AG04450 (cell line): ENCODE data around the gene IRF5. TPM values are rescaled to one million over a fixed set of nuclear protein-coding genes. Genes with fewer than 3 reads are reported as not detected.

Source experiments
- CTCF ChIA-PET: fragments of 300-600, 350-600 bp; formaldehyde crosslinking; extraction: SDS; loops from one replicate; lab custom pipeline; 2022; ENCODE audit warnings: antibody characterized with exemption, inconsistent platforms; lab: Charles Lee
- POLR2A ChIA-PET: fragments of 350-600 bp; formaldehyde crosslinking; extraction: SDS; loops from one replicate; lab custom pipeline; 2021; ENCODE audit warnings: antibody characterized with exemption, inconsistent platforms; lab: Yijun Ruan, JAX
- DNase-seq: peaks from one replicate; pipeline ENCODE4 v3.0.0-alpha.2; 2011; ENCODE audit warnings: low read depth, low spot score
- H3K27ac ChIP-seq: one replicate; pipeline ENCODE4 v1.5.1; 2012; ENCODE audit warnings: low read depth, low read length, control low read depth
- H3K27me3 ChIP-seq: one replicate; pipeline ENCODE4 v1.6.0; 2012; ENCODE audit warnings: low read length; ENCODE audit not compliant: control insufficient read depth, insufficient read depth
- H3K4me3 ChIP-seq: 2 replicates; pipeline ENCODE4 v1.5.1; 2011; ENCODE audit warnings: mild to moderate bottlenecking, low read depth, low read length, control low read depth
- H3K9me3 ChIP-seq: 2 replicates; pipeline ENCODE4 v1.5.1; 2012; ENCODE audit warnings: low read length; ENCODE audit not compliant: control insufficient read depth, insufficient read depth
- CTCF ChIP-seq: IDR thresholded peaks from 2 replicates; pipeline ENCODE4 v1.5.1; 2011; ENCODE audit warnings: low read depth, low read length, control low read depth, inconsistent platforms
- polyA plus RNA-seq: library from polyadenylated mRNA; depleted of rRNA; stranded (reverse); fragments of >200 nt; gene quantifications from 2 replicates; pipeline ENCODE4 v1.2.3, GENCODE V29; 2011

IRF5 gene
- polyA plus RNA-seq, 1 experiment = 0.06 TPM

- no peak for TF ChIP-seq CTCF
- Histone ChIP-seq H3K9me3 (no peaks in the 10 kb centered on the region), H3K27me3 (no peaks in the 10 kb centered on the region), H3K4me3 (no peak overlapping the region), H3K27ac (no peak overlapping the region)
- POLR2A ChIA-PET = interaction anchor here (0.6 kb wide), 1 partner anchor 136 kb away, joined by 4 read pairs; no protein-coding TSS in a partner anchor
- DNase-seq = no peak
- CTCF ChIA-PET = interaction anchor here (0.5 to 2.6 kb wide), 3 partner anchors 50 to 204 kb away, joined by 3 to 9 read pairs (median 3); no protein-coding TSS in a partner anchor
Measured at GRCh38 chr7:128959296-128959695, 21.6 kb downstream of the IRF5 start.

- Histone ChIP-seq H3K27ac (no peak overlapping the region), H3K9me3 (no peaks in the 10 kb centered on the region), H3K4me3 (no peak overlapping the region), H3K27me3 (no peaks in the 10 kb centered on the region)
- POLR2A ChIA-PET = no interaction called here
- no peak for TF ChIP-seq CTCF
- CTCF ChIA-PET = interaction anchor here (1.9 to 2.6 kb wide), 2 partner anchors 131 to 203 kb away, joined by 4 to 9 read pairs; no protein-coding TSS in a partner anchor
- no peak for DNase-seq
Measured at GRCh38 chr7:128961030-128961659, 23.4 kb downstream of the IRF5 start.

- Histone ChIP-seq H3K27me3 (no peaks in the 10 kb centered on the region), H3K4me3 (no peak overlapping the region), H3K9me3 (no peaks in the 10 kb centered on the region), H3K27ac (no peak overlapping the region)
- TF ChIP-seq CTCF = no peak
- ChIA-PET CTCF (no interaction called here), POLR2A (no interaction called here)
- no peak for DNase-seq
Measured at GRCh38 chr7:128962899-128963298, 25.2 kb downstream of the IRF5 start.

GRCh38 chr7:128963327-128963757, 25.6 kb downstream of the IRF5 start:
- no peak overlapping the region for H3K27ac ChIP-seq
- no peaks in the 10 kb centered on the region for H3K27me3 ChIP-seq
- no peaks in the 10 kb centered on the region for H3K9me3 ChIP-seq
- no peak for TF ChIP-seq CTCF
- POLR2A ChIA-PET = no interaction called here
- H3K4me3 ChIP-seq = no peak overlapping the region
- DNase-seq = no peak
- CTCF ChIA-PET = interaction anchor here (0.6 kb wide), 1 partner anchor 30 kb away, joined by 3 read pairs; no protein-coding TSS in a partner anchor

- CTCF ChIA-PET = interaction anchor here (0.7 kb wide), 1 partner anchor 40 kb away, joined by 3 read pairs; no protein-coding TSS in a partner anchor
- H3K9me3 ChIP-seq = no peaks in the 10 kb centered on the region
Measured at GRCh38 chr7:128968624-128969023, 30.9 kb downstream of the IRF5 start.

More at GRCh38 chr7:128968624-128969023, 30.9 kb downstream of the IRF5 start:
- DNase-seq = no peak
- no peak overlapping the region for H3K27ac ChIP-seq
- no peak overlapping the region for H3K4me3 ChIP-seq
- no peak for TF ChIP-seq CTCF
- no peaks in the 10 kb centered on the region for H3K27me3 ChIP-seq
- POLR2A ChIA-PET = interaction anchor here (0.6 kb wide), 1 partner anchor 31 kb away, joined by 3 read pairs; no protein-coding TSS in a partner anchor
